HT1080 (cell line): Measurements from ENCODE around the gene SLU7. TPM values are rescaled to one million over a fixed set of nuclear protein-coding genes. Genes with fewer than 3 reads are reported as not detected.
A peak's percentile ranks its signal among the peaks of the same experiment; 100 is the strongest.

Experiments used
- DNase-seq: peaks from one replicate; pipeline ENCODE4 v3.0.0-alpha.2; 2015; ENCODE audit warnings: low read depth
- total RNA-seq: library from RNA; depleted of rRNA; stranded (reverse); fragments of >200 nt; shearing (Covaris generic); gene quantifications from 2 replicates; pipeline ENCODE4 v1.2.3, GENCODE V29; 2014

Gene SLU7
- total RNA-seq, 1 experiment from 2014 or later = 67.0 TPM

DNA sequence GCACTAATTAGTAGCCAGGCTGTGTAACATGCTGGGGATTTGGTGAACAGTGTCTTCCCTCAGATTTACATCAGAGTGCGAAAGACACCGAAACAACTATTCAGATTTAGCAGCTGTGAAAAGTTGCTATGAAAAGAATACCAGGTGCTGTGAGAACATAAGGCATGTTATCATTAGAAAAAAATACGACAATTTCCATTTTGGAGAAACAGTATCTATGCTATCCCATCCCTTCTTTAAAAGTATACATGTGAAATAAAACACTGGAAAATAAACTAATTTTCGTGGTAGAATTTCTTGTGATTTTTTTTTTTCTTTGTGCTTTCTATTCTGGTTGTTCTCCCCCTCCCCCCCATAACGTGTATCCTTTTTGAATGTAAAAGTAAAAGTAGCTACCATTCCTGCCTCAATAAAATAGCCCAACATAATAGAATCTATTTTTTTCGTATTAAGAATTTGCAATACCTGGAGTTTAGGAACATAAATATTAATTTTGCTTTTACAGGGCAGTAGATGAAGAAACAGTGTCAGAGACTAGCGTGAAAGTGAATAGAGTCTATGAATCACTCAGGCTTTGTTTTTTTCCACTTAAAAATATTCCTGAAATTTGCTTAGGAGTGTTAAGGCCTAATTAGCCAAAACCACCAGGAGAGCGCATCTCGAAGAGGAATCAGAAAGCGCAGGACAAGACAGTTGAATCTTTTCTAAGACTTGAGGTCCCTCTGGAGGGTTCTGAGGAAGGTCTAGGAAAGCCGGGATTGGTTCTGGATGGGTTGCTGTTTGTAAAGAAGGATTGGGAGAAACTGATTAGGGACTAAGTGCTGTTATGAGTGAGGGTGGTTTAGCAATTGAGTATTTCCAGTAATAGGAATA, 813 bp upstream of the SLU7 start:
- DNase-seq = no peak

GRCh38 chr5:160399402-160400353, 19.2 kb downstream of the SLU7 start, which contains the start of gene FAM200C:
TSS of gene FAM200C (minus strand) at chr5:160400054. CDS start at chr5:160395490, 4,564 bp downstream.
- DNase-seq = peak; percentile 89

DNA sequence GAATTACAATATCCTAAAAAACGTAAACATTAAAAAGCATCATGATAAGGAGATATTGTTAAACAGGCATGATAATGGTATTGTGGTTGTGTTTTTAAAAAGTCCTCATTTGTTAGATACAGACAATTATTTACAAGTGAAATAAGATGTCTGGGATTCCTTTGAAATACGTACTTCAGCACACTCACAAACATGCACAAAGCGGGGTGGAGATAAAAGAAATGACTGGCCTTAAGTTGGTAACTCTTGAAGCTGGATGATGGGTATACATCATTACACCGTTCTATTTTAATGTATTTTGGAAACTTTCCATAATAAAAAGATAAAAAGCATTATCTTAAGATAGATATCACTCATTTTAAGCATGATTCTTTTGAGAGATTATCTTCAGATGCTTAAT, 20.1 kb downstream of the SLU7 start:
- no peak for DNase-seq

GRCh38 chr5:160397492-160397891, 21.4 kb downstream of the SLU7 start:
- no peak for DNase-seq

DNA sequence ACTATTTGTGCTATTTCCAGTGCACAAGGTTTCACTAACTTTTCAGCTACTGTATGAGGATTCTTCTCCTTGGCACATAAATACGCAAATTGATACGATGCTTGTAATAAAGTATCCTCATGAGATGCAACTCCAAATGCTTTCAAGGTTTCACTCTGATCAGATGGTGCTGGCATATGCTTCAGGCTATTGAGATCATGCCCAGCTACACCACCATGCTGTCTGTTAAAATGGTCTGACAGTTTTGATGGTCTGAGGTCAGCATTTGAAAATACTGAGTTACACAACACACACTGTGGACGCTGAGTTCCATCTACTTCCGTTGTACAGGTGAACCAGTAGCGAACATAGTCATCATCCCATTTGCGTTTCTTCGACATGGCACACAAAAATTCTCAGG, 23.8 kb downstream of the SLU7 start:
- no peak for DNase-seq

DNA sequence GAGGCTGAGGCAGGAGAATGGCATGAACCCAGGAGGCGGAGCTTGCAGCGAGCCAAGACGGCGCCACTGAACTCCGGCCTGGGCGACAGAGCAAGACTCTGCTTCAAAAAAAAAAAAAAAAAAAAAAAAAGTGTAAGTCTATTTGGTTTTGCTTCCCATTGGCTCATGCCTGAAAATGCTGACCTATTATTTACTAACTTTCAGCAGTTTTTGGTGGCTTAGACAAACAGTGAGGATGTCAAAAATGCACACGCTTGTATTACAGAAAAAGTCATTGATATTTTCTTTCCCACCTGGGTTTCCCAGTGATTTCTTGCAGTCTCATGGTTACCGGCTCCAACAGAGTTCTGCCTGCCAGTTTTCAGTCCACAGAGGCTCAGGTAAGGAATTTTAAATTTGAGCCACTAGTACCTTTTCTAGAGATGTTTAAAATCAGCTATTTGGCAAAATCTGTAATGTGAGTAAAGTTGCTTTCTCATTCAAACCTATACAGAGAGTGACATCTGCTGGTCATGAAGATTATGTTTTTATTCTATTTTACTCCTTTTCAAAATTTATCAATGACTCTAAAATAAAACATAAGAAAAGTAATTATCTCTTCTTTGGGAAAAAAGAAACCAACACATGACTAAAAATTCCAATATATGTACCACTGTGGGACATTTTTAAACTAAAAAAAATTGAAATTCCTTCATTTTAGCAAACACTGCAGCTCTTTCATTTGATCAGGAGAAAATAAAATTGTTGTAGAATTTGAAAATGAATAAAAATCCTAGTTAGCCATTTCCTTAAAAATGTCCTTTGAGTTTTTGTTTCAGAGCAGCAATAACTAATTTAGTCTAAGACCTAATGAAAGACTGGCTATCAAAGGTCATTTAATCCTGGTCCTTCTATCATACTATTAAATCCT, 27.8 kb downstream of the SLU7 start:
- DNase-seq = peak; percentile 20

DNA sequence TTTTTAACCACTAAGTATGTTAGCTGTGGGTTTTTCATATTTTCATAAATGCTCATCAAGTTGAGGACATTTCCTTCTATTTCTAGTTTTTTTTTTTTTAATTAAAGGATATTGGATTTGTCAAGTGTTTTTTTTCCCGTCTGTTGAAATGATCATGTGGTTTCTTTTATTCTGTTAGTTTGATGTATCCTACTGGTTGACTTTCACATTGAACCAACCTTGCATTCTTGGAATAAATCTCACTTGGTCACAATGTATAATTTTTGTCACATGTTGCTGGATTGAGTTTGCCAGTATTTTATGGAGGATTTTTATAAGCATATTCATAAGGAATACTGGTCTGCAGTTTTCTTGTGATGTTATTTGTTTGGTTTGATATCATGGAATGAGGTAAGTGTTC, 31.4 kb downstream of the SLU7 start:
- no peak for DNase-seq

DNA sequence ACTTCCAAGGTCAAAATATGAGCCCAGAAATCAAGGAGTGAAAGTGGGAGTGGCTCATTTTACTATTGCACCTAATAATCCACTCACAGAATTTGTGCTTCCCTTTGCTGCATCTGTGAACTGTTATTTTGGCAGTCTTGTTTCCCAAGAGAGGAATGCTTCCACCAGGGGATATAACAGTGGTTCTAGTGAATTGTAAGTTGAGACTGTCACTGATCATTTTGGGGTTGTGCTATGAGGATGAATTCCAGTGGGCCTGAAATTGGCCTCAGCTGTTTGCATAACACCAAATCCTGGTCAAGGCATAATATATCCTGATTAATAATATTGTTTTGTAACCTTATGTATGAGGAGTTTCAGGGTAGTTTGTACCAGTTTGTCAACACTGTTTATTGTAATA, 33.4 kb downstream of the SLU7 start:
- DNase-seq = no peak

- no peak for DNase-seq
These were observed 34.2 kb downstream of the SLU7 start for GRCh38 chr5:160384681-160385080.

- DNase-seq = no peak
These were observed 36.5 kb downstream of the SLU7 start for GRCh38 chr5:160382346-160382745.

GRCh38 chr5:160380041-160380440, 38.8 kb downstream of the SLU7 start:
- DNase-seq = no peak

DNA sequence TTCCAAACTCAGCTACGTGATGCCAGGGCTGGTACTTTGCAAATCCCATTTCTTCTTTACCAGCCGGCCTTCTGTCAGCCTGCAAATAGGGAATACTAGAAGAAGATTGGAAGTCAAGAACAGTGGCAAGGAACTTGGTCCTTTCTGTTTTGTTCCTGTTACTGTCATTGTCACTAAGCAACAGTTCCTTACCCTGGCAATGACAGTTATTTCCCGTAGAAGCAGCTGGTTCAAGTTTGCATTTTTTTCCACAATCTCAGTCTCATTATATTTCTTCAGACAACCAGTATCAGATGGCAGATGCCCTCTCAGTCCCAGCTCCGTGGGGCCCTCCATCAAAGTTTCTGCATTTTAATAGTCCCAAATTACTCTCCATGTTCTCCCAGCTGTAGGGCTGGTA, 39.4 kb downstream of the SLU7 start:
- DNase-seq = no peak

- DNase-seq = no peak
These were observed 40.6 kb downstream of the SLU7 start for GRCh38 chr5:160378330-160378729.

DNA sequence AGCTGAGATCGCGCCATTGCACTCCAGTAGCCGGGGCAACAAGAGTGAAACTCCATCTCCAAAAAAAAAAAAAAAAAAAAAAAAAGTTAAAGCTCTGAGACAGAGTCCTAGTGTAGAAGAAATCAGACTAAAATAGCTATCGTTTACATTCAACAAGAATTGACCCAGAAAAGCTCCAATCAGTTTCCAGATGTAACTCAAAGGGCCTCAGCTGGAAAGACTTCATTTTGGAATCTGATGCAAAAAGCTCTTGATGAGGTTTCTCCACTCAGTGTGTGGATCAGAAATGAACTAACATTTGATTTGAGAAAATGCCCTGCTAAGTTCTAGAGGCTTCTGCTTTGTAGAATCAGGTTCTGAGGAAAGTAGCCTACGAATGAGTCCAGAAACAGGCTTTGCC, 41.2 kb downstream of the SLU7 start:
- DNase-seq = no peak

GRCh38 chr5:160376416-160376815, 42.5 kb downstream of the SLU7 start:
- no peak for DNase-seq

GRCh38 chr5:160375701-160376100, 43.2 kb downstream of the SLU7 start:
- DNase-seq = no peak

- DNase-seq = no peak
These were observed 43.7 kb downstream of the SLU7 start for GRCh38 chr5:160375166-160375565.

GRCh38 chr5:160371294-160371693, 47.6 kb downstream of the SLU7 start:
- no peak for DNase-seq

DNA sequence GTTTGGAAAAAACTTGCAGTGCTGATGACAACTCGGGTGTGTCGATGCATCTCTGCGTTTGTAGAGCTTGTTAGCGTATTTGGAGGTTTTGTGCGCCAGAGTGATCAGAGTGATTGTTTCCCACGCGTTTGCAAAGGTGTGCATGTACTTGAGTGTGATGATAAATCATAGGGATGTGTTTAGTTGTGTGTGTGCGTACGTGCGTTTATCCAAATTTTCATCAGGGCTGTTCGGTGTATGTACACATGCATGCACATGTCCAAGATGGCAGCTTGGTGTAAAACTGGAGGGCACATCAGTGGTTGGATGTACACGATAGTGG, 48.2 kb downstream of the SLU7 start:
- DNase-seq = no peak

DNA sequence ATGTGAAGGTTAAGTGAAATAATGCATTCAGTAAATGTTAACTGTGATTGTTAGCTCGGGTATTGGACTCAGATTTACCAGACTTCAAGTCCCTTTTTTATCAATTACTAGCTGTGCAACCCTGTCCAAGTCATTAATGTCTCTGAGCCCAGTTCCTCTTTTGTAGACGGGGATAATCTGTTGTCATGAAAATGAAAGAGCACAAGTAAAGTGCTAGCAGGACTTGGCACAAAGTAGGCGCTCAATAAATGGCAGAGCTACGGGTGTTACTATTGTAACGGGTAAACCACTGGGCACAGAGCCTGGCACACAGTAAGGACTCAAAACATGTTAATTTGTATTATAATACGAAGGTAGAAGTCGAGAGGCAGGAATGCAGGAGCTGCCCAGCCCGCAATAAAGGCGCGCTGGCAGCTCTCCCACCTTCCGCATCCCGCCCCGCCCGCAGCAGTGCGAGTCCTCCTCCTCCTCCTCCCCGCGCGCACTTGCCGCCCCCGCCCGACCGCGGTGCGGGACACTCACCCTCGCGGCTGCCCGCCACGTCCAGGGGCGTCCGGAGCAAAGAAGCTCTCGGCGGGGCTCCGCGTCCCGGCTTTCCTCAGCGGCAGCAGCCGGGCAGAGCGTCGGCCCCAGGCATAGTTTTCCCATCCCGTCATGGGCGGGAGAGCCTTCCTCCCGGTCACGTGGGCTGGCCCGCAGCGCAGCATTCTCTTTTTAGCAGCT, 48.7 kb downstream of the SLU7 start, which contains the start of gene C1QTNF2:
TSS of gene C1QTNF2 (minus strand) at position 637 of the 723 bp plus-strand sequence. CDS start 15,615 bp downstream, outside the sequence.
- DNase-seq = peak; percentile 47
